GM19240 (cell line): ENCODE measurements around the gene RYR3.
"Not testable (repeated sequence)": the region's sequence is repeated elsewhere in the genome, so short reads cannot be mapped to it uniquely, and the experiment has no call there.

Source experiments
- DNase-seq: peaks from one replicate; pipeline ENCODE4 v3.0.0; 2011; ENCODE audit warnings: low spot score; ENCODE audit not compliant: insufficient read length

The RYR3 gene

GRCh38 chr15:33577911-33578310, 267.1 kb downstream of the RYR3 start:
- DNase-seq: not testable (repeated sequence)

GRCh38 chr15:33580526-33580925, 269.8 kb downstream of the RYR3 start:
- DNase-seq: no peak

- DNase-seq: no peak
Measured at GRCh38 chr15:33581032-33581431, 270.3 kb downstream of the RYR3 start.

GRCh38 chr15:33584797-33585196, 274.0 kb downstream of the RYR3 start:
- no peak for DNase-seq

GRCh38 chr15:33586786-33587697, 276.3 kb downstream of the RYR3 start:
- no peak for DNase-seq

GRCh38 chr15:33587773-33588172, 277.0 kb downstream of the RYR3 start:
- no peak for DNase-seq

- DNase-seq: no peak
Measured at GRCh38 chr15:33592864-33593263, 282.1 kb downstream of the RYR3 start.

- not testable (repeated sequence) for DNase-seq
Measured at GRCh38 chr15:33598382-33598781, 287.6 kb downstream of the RYR3 start.

GRCh38 chr15:33600212-33600611, 289.4 kb downstream of the RYR3 start:
- no peak for DNase-seq

GRCh38 chr15:33601461-33601860, 290.7 kb downstream of the RYR3 start:
- DNase-seq: no peak

- DNase-seq: no peak
Measured at GRCh38 chr15:33608714-33609113, 297.9 kb downstream of the RYR3 start.

- DNase-seq: no peak
Measured at GRCh38 chr15:33612721-33613304, 302.0 kb downstream of the RYR3 start.

GRCh38 chr15:33616475-33616874, 305.7 kb downstream of the RYR3 start:
- DNase-seq: no peak

- no peak for DNase-seq
Measured at GRCh38 chr15:33618350-33618749, 307.6 kb downstream of the RYR3 start.

GRCh38 chr15:33621141-33621540, 310.4 kb downstream of the RYR3 start:
- no peak for DNase-seq

- no peak for DNase-seq
Measured at GRCh38 chr15:33623010-33623409, 312.2 kb downstream of the RYR3 start.

- DNase-seq: no peak
Measured at GRCh38 chr15:33624439-33624838, 313.7 kb downstream of the RYR3 start.

- DNase-seq: no peak
Measured at GRCh38 chr15:33629647-33630046, 318.9 kb downstream of the RYR3 start.

GRCh38 chr15:33636234-33636633, 325.5 kb downstream of the RYR3 start:
- no peak for DNase-seq

GRCh38 chr15:33636958-33637357, 326.2 kb downstream of the RYR3 start:
- no peak for DNase-seq

GRCh38 chr15:33638453-33638852, 327.7 kb downstream of the RYR3 start:
- DNase-seq: no peak

GRCh38 chr15:33639051-33639450, 328.3 kb downstream of the RYR3 start:
- DNase-seq: no peak

GRCh38 chr15:33639456-33639855, 328.7 kb downstream of the RYR3 start:
- DNase-seq: no peak
